Measurements from ENCODE around the gene SLC35C1. TPM values are rescaled to one million over a fixed set of nuclear protein-coding genes. Genes with fewer than 3 reads are reported as not detected.

Gene SLC35C1
- total RNA-seq, 1 donor from 2014 or later, result 6.4 TPM

DNA sequence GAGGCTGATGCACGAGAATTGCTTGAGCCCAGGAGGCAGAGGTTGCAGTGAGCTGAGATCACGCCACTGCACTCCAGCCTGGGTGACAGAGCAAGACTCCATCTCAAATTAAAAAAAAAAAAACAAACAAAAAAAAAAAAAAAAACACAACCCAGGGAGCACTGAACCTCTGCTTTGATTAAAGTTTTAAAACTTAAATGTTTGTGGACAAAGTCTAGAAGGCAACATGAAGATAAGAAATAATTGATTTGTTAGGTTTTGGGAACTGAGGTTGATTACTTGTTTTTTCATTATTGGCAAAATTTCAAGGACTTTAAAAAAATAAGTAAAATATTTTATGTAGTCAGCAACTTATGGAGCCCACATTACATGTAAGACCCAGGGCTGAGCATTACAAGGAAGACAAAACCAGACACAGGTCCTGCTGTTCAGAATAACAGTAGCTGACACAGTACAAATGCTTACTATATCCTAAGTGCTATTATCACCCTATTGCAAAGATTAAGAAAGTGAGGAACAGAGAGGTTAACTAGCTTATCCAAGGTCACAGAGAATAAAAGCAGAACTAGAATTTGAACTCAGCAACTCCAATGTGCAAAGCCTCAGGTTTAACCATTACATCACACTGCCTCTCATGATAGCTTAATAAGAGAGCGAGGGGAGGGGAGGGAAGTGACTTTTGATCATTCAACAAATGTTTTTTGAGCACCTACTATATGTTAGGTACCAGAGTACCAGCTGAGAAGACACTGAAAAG, 40.1 kb downstream of the SLC35C1 start:
- no peak for DNase-seq (ENCODE audit: low read depth)

DNA sequence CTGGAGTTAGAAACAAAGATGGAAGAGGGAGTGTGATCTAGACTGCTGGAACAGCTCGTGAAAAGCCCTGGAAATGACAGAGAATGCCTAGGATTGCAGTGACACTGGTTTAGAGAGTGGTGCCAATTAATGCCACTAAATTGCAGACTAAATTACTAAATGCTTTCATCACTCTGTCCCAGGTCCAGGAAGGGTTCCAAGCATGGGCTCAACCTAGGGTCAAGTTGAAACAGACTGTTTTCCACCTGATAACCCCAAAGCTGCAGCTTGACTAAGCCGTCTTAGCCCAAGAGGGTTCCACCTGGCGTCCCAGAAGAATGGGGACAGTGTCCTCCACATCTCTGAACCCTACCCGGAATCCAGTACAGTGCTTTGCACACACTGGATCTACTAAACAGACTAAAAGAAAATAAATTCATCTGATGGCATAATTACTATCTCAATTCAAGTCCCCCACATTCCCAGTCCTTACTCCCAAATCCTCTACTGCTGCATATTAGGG, 41.3 kb downstream of the SLC35C1 start:
- DNase-seq (ENCODE audit: low read depth), result no peak

DNA sequence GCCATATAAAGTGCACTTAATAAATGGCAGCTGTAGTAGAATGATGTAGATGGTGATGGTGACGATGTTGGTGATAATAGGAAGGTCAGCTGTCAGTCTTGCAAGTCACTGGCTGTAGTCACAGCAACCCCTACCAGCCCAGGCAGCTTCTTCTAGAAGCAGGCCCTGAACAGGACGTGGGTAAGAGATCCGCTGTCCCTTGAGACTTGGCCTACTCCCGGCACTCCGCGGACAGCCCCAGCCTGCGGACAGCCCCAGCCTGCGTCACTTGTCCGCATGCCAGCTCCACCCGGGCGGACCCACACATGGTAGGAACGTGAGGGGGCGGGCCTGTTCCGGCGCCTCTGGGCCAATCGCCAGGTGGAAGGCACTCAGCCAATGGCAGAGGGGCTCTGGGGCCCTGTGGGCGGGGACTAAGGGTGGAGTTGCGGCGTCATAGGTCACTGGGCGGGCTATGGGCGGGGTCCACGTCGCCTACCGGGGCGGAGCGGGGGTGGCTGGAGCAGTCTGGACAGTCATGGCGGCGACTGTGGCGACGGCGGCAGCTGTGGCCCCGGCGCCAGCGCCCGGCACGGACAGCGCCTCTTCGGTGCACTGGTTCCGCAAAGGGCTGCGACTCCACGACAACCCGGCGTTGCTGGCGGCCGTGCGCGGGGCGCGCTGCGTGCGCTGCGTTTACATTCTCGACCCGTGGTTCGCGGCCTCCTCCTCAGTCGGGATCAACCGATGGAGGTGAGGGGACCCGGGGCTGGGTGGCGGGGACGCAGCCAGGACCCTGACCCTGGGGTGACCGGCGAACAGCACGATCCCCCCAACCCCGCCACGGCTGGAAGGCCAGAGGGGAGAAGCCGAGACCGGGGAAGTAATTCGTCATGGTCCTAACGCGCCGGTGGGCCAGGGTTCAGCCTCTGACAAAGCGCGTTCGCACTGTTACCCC, 42.3 kb downstream of the SLC35C1 start, which contains the start of gene CRY2:
Gene CRY2 (plus strand): TSS at position 502 of the 937 bp plus-strand sequence. CDS start 16 bp downstream, at position 518.
- DNase-seq (ENCODE audit: low read depth), result peak; percentile 98

DNA sequence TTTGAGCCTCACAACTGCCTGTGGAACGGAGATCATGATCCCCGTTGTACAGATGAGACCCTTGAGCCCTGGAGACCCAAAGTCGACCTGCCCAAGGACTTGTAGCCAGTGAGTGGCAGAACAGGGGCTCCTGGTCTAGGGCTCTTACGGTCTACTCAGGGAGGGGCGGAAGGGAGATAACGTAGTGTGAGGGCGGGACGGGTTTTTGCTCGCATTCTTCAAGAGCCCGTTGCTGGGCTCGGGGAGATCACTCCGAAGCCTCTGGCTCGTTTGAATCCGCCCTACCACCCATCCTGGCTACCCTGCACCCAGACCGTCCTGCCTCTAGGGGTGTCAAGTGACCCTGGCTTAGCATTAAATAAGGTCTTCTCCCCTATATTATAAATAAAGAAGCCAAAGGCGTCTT, 43.0 kb downstream of the SLC35C1 start:
- peak; percentile 45 for DNase-seq (ENCODE audit: low read depth)

DNA sequence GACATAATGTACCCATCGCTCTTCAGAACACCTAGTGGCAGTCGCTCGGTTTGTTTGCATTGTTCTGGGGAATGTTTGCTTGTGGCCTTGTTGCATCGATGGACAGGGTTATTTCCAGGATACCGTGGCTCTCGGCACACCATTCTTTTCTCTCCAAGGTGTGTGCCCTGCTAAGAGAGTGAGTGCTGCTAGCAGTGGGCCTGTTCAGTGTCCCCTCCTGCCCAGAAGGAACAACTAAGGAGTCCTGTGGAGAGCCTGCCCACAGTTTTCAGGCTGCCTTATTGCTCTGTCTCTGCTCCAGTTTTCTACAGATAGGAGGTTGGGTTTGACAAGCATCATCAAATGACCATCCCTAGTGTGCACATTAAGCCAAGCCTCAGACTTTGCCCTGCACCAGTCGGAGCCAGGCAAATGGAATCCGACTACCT, 43.7 kb downstream of the SLC35C1 start:
- no peak for DNase-seq (ENCODE audit: low read depth)

DNA sequence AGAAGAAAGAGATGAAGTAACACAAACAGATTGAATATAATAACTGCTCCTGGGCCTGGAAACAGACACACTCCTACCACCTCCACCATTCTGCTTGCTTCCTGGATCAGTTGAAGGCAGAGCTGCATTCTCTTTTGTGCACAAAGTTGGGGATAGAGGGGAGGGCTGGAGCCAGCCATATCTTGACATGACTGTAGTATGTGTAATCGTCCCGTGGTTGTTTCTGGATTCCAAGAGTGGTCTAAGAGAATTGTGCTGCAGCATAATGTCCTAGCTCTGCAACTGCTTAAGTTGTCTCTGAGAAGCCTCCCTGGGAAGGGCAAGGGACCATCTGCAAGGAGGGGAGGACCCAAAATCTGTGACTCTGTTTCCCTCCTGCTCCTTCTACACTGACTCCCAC, 45.5 kb downstream of the SLC35C1 start:
- DNase-seq (ENCODE audit: low read depth), result peak; percentile 23

DNA sequence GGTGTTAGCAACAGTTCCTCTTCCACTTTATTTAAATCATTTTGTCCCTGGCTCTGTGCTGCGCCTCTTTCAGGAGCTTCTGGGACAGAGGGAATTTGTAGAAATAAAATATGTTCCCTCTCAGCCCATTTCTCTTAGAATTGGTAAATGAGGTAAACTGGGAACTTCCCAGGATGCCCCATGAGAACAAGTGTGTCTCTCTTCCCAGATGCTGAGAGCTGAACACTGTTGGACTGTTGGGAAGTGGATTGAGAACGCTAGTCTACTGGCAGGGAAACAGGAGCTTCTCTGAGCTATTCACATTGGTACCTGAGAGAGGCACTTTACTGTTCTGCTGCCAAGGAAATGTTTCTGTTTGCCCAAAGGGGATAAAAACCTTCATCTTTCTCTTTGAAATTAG, 46.3 kb downstream of the SLC35C1 start:
- DNase-seq (ENCODE audit: low read depth), result no peak

DNA sequence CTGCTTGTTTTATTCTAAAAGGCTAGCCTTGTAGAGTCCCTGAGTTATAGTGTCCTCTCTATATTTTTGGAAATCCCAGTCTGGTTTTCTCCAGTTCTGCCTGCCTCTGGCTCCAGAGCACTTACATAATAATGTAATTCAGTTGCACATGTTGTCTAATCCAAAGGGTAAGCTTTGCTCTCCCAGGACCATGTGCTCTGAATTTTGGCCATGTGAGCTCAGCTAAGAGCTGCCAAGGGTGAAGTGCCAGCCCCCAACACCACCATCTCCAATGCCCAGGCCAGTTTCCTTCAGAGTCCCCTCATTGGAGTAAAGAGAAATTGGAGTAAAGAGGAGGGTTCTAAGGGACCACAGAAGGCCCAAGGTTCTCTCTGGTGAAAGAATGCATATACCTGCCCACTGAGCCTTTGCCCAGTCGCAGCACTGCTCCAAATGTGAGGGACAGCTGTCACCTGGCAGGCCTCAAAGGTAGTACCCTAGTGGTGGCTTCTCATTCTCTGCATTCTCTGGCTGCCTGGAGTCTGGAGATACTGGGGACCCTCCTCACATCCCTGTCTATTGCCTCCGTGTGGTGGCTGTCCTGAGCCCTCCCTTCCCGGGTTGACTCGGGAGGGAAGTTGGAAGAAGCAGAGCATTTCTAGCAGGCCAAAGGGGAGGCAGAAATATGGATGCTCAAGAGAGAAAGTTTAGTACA, 47.2 kb downstream of the SLC35C1 start:
- no peak for DNase-seq (ENCODE audit: low read depth)

DNA sequence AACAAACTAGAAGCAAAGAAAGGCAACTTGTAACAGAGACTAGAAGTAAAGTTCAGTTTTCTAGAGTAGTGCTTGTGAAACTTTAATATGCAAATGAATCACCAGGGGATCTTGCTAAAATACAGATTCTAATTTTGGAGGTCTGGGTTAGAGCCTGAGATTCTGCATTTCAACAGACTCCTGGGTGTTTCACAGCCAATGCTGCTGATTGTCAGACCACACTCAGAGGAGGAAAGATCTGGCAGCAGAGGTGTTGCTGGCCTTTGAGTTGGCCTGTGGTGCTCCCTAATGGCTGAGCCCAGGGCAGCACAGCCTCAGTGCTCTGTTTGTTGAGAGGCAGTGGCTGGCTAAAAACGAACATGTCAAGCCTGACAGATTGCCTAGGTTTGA, 47.8 kb downstream of the SLC35C1 start:
- DNase-seq (ENCODE audit: low read depth), result no peak

DNA sequence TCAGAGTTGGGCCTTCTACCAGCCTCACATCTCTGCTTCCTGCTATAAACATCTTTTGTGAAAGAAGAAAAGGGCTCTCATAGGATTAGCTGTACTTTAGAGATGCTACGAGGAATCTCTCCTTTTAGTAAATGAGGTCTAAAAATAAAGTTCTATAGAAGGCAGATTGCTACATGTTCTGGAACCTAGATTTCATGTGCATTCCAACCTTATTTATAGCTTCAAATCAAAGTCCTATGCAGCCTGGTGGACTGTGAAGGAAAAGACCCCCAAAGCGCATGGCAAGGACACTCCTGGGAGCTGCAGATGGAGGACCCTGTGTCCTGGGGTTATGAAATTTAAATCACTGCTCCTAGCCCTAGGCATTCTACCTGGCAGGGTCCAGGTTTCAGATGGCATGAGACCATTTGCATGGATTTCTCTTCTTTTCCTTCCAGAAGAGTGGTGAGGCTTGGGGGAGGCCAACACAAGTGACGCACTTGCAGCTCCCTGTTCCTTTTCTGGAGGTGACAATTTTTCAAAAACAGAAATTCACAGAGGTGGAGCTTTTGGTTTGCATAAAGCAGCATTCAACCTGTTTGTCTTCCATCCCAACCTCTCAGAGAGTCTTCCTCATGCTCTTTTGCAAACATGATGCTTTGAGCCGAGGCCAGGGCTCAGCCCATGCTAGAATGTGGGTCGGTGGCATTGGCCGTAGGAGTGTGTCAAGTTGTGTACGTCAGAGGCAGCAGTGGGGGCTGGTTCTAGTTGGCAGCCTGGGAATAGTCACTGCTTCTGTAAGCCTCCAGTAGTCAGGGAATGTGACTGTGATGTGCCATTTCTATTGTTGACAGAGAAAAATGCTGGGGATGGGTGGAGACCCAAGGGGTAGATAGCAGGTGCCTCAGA, 48.6 kb downstream of the SLC35C1 start:
- no peak for DNase-seq (ENCODE audit: low read depth)

DNA sequence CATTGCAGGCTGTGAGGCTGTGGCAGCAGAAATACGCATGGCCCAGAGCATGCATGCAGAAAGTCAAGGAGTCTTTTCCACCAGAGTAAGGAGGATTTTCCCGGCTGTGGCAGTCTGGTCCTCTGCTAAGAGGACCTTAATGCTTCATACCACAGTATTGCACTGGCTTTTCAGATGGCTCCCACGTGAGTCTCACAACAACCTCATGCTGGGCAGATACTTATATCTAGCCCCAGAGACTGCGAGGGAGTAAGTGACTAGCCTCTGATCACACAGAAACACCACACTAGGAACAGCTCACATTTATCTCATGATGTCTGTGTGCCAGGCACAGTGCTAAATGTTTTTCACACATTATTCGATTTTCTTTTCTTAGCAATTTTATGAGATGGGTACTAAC, 50.4 kb downstream of the SLC35C1 start:
- no peak for DNase-seq (ENCODE audit: low read depth)

DNA sequence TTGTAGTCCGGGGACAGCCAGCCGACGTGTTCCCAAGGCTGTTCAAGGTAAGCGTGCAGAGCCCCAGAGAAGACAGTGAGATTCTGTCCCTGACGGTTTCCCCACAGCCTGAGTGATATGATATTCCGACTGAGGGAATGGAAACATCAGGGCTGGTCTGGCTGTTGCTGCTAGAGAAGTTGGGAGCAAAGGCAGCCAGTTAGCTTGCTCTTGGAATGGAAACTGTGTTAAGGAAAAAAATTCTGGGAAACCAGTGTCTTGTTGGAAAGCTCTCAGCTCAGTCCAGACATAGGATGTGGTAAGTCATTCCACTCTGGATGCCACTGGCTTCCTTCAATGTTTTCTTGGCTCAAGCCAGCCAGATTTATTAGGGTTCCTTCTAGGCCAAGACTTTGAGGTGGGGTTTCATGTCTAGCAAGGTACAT, 51.1 kb downstream of the SLC35C1 start:
- DNase-seq (ENCODE audit: low read depth), result no peak

DNA sequence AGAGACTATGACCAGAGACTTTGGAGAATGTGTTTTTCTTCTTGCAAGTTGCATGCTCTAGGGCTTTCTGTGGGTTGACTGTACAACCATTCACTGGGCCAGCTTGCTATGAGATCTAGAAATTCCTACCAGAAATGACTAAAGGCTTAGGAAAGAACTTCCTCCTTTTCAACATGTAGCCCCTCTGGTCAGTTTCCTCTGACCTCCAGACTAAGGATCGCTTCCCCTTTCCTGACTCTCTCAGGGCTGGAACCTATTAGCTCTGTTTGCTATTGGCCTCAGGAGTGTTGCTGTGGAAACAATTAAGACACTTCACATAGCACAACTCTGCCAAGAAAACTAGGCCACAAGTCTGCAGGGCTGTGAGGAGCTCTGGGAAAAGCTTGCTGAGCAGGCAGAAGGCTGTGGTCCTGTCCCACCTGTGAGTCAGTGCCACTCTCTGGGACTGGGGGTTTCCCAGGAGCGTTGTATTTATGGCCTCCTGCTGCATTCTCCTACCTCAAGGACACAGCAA, 53.1 kb downstream of the SLC35C1 start:
- peak; percentile 79 for DNase-seq (ENCODE audit: low read depth)

DNA sequence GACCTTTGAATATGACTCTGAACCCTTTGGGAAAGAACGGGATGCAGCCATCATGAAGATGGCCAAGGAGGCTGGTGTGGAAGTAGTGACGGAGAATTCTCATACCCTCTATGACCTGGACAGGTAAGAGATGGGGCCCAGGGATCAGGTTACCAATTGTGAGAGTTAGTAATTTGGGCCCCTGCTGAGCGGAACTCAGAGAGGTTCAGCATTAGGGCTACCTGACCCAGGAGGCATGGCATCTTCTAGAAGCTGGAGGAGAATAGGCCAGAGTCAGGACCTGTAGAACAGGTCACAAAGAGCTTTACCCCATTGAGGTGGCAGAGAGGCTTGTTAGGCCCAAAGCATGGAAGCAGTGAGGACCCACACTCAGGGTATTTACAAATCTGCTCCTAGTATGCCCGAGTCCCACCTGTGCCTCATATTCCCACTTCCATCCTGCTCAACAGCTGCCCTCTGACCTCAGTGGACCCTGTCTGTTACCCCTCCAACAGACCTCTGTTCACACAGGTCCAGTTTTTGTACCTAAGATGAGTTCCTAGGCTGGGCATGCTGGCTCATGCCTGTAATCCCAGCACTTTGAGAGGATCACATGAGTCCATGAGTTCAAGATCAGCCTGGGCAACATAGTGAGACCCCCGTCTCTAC, 53.9 kb downstream of the SLC35C1 start:
- DNase-seq (ENCODE audit: low read depth), result no peak

DNA sequence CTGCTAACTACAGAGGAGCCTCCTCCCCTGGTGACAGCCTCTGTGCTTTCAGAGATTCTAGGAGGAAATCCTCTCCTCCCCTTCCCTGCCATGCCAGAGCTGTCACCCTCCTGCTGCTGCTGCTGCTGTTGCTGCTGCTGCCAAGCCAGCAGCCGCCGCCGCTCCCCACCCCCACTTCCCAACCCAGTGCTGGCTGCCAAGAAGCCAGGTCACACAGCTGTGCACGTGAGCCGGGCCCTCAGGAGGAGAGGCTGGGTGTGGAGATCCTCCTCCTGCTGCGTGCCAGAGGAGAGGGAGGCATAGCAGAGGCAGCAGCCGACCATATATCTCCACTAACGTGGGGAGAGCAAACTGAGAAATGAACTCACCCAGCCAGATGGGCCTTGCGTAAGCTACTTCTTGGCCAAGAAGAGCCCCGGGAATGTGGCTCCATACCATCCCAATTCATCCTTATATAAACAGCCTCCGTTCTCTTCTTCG, 54.8 kb downstream of the SLC35C1 start:
- peak; percentile 90 for DNase-seq (ENCODE audit: low read depth)

DNA sequence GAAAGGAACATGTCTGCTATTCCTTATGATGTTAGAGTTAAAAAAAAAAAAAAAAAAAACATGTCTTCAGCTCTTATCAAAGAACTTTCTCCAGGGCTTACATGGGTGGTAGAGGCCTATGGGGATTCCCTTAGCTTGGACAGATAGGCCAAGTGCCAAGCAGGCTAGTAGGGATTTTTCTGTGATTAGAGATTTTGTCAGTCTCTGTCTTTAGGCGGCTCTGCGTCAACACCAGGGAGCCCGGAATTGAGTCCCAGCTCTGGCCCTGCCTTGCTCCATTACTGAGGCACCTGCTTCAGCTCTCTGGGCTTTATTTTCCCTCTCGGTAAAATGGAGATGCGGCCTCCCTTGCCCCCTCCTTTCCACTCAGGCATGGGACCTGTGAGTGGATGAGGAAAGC, 55.4 kb downstream of the SLC35C1 start:
- no peak for DNase-seq (ENCODE audit: low read depth)

DNA sequence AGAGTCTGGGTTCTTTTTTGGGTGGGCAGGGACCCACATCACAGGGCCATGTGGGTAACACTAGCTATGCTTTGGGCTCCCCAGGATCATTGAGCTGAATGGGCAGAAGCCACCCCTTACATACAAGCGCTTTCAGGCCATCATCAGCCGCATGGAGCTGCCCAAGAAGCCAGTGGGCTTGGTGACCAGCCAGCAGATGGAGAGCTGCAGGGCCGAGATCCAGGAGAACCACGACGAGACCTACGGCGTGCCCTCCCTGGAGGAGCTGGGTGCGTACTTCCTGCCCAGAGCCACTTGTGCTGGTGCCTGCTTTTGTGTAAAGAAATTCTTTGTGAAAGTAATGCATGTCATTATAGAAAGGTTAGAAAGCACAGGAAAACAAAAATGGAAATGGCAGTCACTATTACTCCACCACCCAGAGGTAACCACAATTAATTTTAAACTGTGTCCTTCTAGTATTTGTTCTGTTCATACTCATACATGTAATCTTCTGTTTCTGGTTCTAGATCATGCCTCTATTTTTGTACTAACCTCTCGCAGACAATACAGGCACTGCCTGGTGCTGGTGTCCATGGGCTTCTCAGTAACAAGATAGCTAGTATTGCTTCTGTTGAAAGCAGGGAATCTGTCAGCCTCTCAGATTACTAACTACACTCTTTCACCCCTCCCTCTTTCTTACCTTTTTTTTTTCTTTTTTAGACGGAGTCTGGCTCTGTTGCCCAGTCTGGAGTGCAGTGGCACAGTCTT, 56.0 kb downstream of the SLC35C1 start:
- no peak for DNase-seq (ENCODE audit: low read depth)

All from myocyte (in vitro differentiated cells).